Smooth muscle cell (in vitro differentiated cells): ENCODE measurements around the gene ENO4. TPM values are rescaled to one million over a fixed set of nuclear protein-coding genes. Genes with fewer than 3 reads are reported as not detected.

ENCODE experiments used
- DNase-seq: peaks from one replicate; lab custom pipeline; 2025; ENCODE audit not compliant: unreplicated experiment; lab: John Stamatoyannopoulos, UW
- H2AFZ ChIP-seq: fragments of 200-600 bp; sonication (generic); 2 replicates; pipeline ENCODE4 v1.6.0; 2016; ENCODE audit warnings: antibody characterized with exemption, low read depth, mild to moderate bottlenecking
- H3F3A ChIP-seq: fragments of 200-600 bp; sonication (generic); 2 replicates; pipeline ENCODE4 v1.6.0; 2017; ENCODE audit warnings: antibody characterized with exemption, low read depth
- H3K27ac ChIP-seq: fragments of 200-600 bp; sonication (generic); 2 replicates; pipeline ENCODE4 v1.5.1; 2016; ENCODE audit warnings: low read depth, mild to moderate bottlenecking
- H3K27me3 ChIP-seq: fragments of 200-600 bp; sonication (generic); 2 replicates; pipeline ENCODE4 v1.6.1; 2016; ENCODE audit warnings: low read depth, mild to moderate bottlenecking
- H3K36me3 ChIP-seq: fragments of 200-600 bp; sonication (generic); 2 replicates; pipeline ENCODE4 v1.5.1; 2016; ENCODE audit warnings: low read depth
- H3K4me1 ChIP-seq: fragments of 200-600 bp; sonication (generic); 2 replicates; pipeline ENCODE4 v1.5.1; 2016; ENCODE audit warnings: low read depth
- H3K4me2 ChIP-seq: fragments of 200-600 bp; sonication (generic); 2 replicates; pipeline ENCODE4 v1.6.0; 2016; ENCODE audit warnings: mild to moderate bottlenecking
- H3K4me3 ChIP-seq: fragments of 200-600 bp; sonication (generic); 2 replicates; pipeline ENCODE4 v1.5.1; 2016; ENCODE audit warnings: mild to moderate bottlenecking
- H3K79me2 ChIP-seq: fragments of 200-600 bp; sonication (generic); 2 replicates; pipeline ENCODE4 v1.6.0; 2016; ENCODE audit warnings: low read depth, mild to moderate bottlenecking
- H3K9ac ChIP-seq: fragments of 200-600 bp; sonication (generic); 2 replicates; pipeline ENCODE4 v1.6.0; 2016; ENCODE audit warnings: low read depth
- H3K9me3 ChIP-seq: fragments of 200-600 bp; sonication (generic); replicated peaks from 2 replicates; pipeline ENCODE4 v1.5.1; 2016; ENCODE audit warnings: low read depth
- H4K20me1 ChIP-seq: fragments of 200-600 bp; sonication (generic); 2 replicates; pipeline ENCODE4 v1.6.0; 2016; ENCODE audit warnings: low read depth
- WGBS: methylation state at CpG from one replicate; pipeline ENCODE4 v1.1.7; 2016; ENCODE audit warnings: low lambda C conversion rate; 5-methylcytosine and 5-hydroxymethylcytosine counted together
- polyA plus RNA-seq: library from polyadenylated mRNA; unstranded; fragments of >200 nt; fragmentation: Nextera tagmentation; extraction: Ambion mirVana; gene quantifications from 2 replicates; pipeline ENCODE4 v1.2.1, GENCODE V29; 2016
- total RNA-seq: library from RNA; depleted of rRNA; stranded (reverse); fragments of >200 nt; gene quantifications from 2 replicates; pipeline ENCODE4 v1.2.3, GENCODE V29; 2014
- TF ChIP-seq, protein P1 (sequence below): fragments of 200-600 bp; sonication (generic); IDR thresholded peaks from 2 replicates; pipeline ENCODE4 v1.5.1; 2017; ENCODE audit warnings: borderline replicate concordance, mild to moderate bottlenecking, antibody characterized with exemption; ENCODE audit not compliant: insufficient read depth, poor library complexity, severe bottlenecking

ENO4 gene
- total and polyA plus RNA-seq, 2 experiments from 2014 or later = 0.54 to 1.3 TPM

DNA sequence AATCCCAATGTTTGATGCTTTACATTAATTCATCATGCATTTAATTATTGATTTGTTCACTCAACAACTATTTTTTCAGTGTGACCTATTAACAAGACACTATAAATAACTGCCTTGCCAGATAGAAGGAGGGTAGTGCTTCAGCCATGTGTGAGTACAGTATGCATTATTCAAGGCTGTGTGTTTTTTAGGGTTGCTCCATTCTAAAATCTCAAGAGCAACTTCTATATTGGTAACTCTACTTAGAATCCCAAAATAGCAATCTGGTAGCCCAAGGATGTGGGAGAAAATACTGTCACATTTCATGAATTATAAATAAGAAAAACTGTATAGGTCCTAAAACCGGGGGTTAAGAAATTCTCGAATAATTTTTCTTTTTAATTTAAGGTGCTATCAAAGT is 69.9 kb downstream of the ENO4 start:
- Histone ChIP-seq H3K4me1 (no peaks in the 10 kb centered on the region), H3K9ac (no peak overlapping the region)

GRCh38 chr10:116919706-116920105 is 70.4 kb downstream of the ENO4 start:
- H3K9ac ChIP-seq = no peak overlapping the region
- H3K79me2 ChIP-seq = no peaks in the 10 kb centered on the region
- 50% methylated on average over 2 of the region's 2 CpGs for WGBS
- no peak overlapping the region for H3K4me2 ChIP-seq
- no peaks in the 10 kb centered on the region for H3K27me3 ChIP-seq
- DNase-seq = no peak
- H4K20me1 ChIP-seq = no peaks in the 10 kb centered on the region
- H3K4me3 ChIP-seq = no peak overlapping the region
- no peaks in the 10 kb centered on the region for H3F3A ChIP-seq
- no peaks in the 10 kb centered on the region for H3K9me3 ChIP-seq
- TF ChIP-seq, protein P1, sequence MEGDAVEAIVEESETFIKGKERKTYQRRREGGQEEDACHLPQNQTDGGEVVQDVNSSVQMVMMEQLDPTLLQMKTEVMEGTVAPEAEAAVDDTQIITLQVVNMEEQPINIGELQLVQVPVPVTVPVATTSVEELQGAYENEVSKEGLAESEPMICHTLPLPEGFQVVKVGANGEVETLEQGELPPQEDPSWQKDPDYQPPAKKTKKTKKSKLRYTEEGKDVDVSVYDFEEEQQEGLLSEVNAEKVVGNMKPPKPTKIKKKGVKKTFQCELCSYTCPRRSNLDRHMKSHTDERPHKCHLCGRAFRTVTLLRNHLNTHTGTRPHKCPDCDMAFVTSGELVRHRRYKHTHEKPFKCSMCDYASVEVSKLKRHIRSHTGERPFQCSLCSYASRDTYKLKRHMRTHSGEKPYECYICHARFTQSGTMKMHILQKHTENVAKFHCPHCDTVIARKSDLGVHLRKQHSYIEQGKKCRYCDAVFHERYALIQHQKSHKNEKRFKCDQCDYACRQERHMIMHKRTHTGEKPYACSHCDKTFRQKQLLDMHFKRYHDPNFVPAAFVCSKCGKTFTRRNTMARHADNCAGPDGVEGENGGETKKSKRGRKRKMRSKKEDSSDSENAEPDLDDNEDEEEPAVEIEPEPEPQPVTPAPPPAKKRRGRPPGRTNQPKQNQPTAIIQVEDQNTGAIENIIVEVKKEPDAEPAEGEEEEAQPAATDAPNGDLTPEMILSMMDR = no peak
- no peaks in the 10 kb centered on the region for H3K4me1 ChIP-seq
- no peaks in the 10 kb centered on the region for H3K36me3 ChIP-seq
- no peak overlapping the region for H3K27ac ChIP-seq
- no peak overlapping the region for H2AFZ ChIP-seq

More for the DNA sequence above, 69.9 kb downstream of the ENO4 start:
- DNase-seq = no peak
- 98% methylated on average over 2 of the region's 2 CpGs for WGBS
- Histone ChIP-seq H2AFZ (no peak overlapping the region), H3K27me3 (no peaks in the 10 kb centered on the region), H3K27ac (no peak overlapping the region), H3K9me3 (no peaks in the 10 kb centered on the region), H4K20me1 (no peaks in the 10 kb centered on the region), H3F3A (no peaks in the 10 kb centered on the region), H3K79me2 (no peaks in the 10 kb centered on the region), H3K4me3 (no peak overlapping the region), H3K36me3 (no peaks in the 10 kb centered on the region), H3K4me2 (no peak overlapping the region)
- TF ChIP-seq, protein P1 = no peak

DNA sequence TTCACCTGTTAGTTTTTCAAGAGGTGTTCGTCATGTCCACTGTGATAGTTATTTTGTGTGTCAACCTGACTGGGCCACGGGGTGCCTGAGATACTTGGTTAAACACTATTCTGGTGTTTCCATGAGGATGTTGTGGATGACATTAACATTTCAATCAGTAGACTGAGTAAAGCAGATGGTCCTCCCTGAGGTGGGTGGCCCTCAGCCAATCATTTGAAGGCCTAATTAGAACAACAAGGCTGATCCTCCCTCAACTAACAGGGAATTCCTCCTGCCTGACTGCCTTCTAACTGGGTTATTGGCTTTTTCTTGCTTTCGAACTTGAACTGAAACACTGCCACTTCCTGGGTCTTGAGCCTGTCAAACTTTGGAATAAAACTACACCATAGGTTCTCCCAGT is 75.8 kb downstream of the ENO4 start:
- Histone ChIP-seq H3F3A (no peaks in the 10 kb centered on the region), H3K27me3 (no peaks in the 10 kb centered on the region), H3K79me2 (no peaks in the 10 kb centered on the region), H3K4me2 (no peak overlapping the region), H3K36me3 (no peaks in the 10 kb centered on the region), H3K4me1 (no peaks in the 10 kb centered on the region), H2AFZ (no peak overlapping the region), H3K9me3 (no peaks in the 10 kb centered on the region), H4K20me1 (no peaks in the 10 kb centered on the region), H3K27ac (no peak overlapping the region), H3K9ac (no peak overlapping the region), H3K4me3 (no peak overlapping the region)
- no peak for DNase-seq
- 96% methylated on average over 3 of the region's 3 CpGs for WGBS
- TF ChIP-seq, protein P1 = no peak

DNA sequence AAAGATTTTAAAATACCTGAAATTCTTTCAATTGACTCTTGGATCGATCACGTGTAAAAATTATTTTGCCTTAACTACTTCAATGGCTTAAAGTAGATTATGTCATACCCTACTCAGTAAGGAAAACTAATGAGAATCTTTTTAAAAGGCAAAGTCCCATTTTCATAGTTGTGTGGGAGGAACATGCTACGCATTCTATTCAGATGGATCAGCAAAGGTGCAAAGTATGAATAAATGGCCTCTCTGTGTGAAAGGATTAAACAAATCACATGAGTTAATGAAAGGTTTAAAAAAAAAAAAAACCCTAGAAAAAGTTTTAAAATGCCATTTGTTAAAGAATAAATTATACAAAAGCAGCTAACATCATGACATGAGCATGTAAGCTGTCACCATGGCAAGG is 77.1 kb downstream of the ENO4 start:
- TF ChIP-seq, protein P1 = no peak
- no peaks in the 10 kb centered on the region for H3F3A ChIP-seq
- H3K27me3 ChIP-seq = no peaks in the 10 kb centered on the region
- no peak for DNase-seq
- H3K4me2 ChIP-seq = no peak overlapping the region
- no peak overlapping the region for H3K4me3 ChIP-seq
- H3K79me2 ChIP-seq = no peaks in the 10 kb centered on the region
- H3K9ac ChIP-seq = no peak overlapping the region
- H3K36me3 ChIP-seq = no peaks in the 10 kb centered on the region
- no peaks in the 10 kb centered on the region for H3K4me1 ChIP-seq
- 72% methylated on average over 3 of the region's 3 CpGs for WGBS
- no peaks in the 10 kb centered on the region for H3K9me3 ChIP-seq
- H3K27ac ChIP-seq = no peak overlapping the region
- no peak overlapping the region for H2AFZ ChIP-seq
- no peaks in the 10 kb centered on the region for H4K20me1 ChIP-seq
